Activated CD8-positive, alpha-beta T cell treated with anti-CD3 and anti-CD28 coated beads, Interleukin-2, amount 10 ng/mL, durations not matched to agents 7 days and 5 days (primary cell): ENCODE data around the gene ATP5PO. TPM values are rescaled to one million over a fixed set of nuclear protein-coding genes. Genes with fewer than 3 reads are reported as not detected.
"Not testable (repeated sequence)": the region's sequence is repeated elsewhere in the genome, so short reads cannot be mapped to it uniquely, and the experiment has no call there.

ENCODE experiments used
- ATAC-seq: fragments of 150-1000 bp; cut with Tn5 transposase; one replicate; pipeline ENCODE4 v1.10.0; 2021; ENCODE audit warnings: moderate library complexity
- CTCF ChIA-PET: fragments of 350-600 bp; sonication (Branson Sonifier 250); formaldehyde crosslinking; loops from one replicate; lab custom pipeline; 2021; ENCODE audit warnings: antibody characterized with exemption; lab: Charles Lee
- POLR2A ChIA-PET: fragments of 350-600 bp; sonication (Branson Sonifier 250); formaldehyde crosslinking; loops from one replicate; lab custom pipeline; 2021; ENCODE audit warnings: antibody characterized with exemption; lab: Charles Lee
- DNase-seq: peaks from one replicate; pipeline ENCODE4 v3.0.0-alpha.2; 2020
- H3K27ac Mint-ChIP-seq: one replicate; pipeline ENCODE4 v1.8.0; 2021; ENCODE audit warnings: mild to moderate bottlenecking, mixed read lengths
- H3K27me3 Mint-ChIP-seq: one replicate; pipeline ENCODE4 v1.8.0; 2021; ENCODE audit warnings: low read depth, mixed read lengths
- H3K36me3 Mint-ChIP-seq: one replicate; pipeline ENCODE4 v1.8.0; 2021; ENCODE audit warnings: low read depth, mixed read lengths
- H3K4me1 Mint-ChIP-seq: one replicate; pipeline ENCODE4 v1.8.0; 2021; ENCODE audit warnings: low read depth, mixed read lengths
- H3K4me3 Mint-ChIP-seq: one replicate; pipeline ENCODE4 v1.8.0; 2021; ENCODE audit warnings: mild to moderate bottlenecking, mixed read lengths
- H3K9me3 Mint-ChIP-seq: one replicate; pipeline ENCODE4 v1.8.0; 2022; ENCODE audit warnings: mixed read lengths; ENCODE audit not compliant: insufficient read depth
- total RNA-seq, 2 experiments: library from RNA; stranded (reverse); gene quantifications; one replicate each; pipeline ENCODE4 v1.2.3, GENCODE V29; 2021

ATP5PO gene
- total RNA-seq, 2 experiments from 2014 or later, result 229 to 231 TPM

GRCh38 chr21:33865996-33866575 is 49.5 kb downstream of the ATP5PO start:
- H3K27me3 Mint-ChIP-seq, result peaks cover 10% of the 10 kb centered on the region
- H3K4me3 Mint-ChIP-seq, result no peak overlapping the region
- CTCF ChIA-PET, result no interaction called here
- DNase-seq (no peak), ATAC-seq (no peak)
- H3K36me3 Mint-ChIP-seq, result no peaks in the 10 kb centered on the region
- no peak overlapping the region for H3K27ac Mint-ChIP-seq
- POLR2A ChIA-PET, result no interaction called here
- peaks cover 4% of the 10 kb centered on the region for H3K4me1 Mint-ChIP-seq
- H3K9me3 Mint-ChIP-seq, result no peaks in the 10 kb centered on the region

DNA sequence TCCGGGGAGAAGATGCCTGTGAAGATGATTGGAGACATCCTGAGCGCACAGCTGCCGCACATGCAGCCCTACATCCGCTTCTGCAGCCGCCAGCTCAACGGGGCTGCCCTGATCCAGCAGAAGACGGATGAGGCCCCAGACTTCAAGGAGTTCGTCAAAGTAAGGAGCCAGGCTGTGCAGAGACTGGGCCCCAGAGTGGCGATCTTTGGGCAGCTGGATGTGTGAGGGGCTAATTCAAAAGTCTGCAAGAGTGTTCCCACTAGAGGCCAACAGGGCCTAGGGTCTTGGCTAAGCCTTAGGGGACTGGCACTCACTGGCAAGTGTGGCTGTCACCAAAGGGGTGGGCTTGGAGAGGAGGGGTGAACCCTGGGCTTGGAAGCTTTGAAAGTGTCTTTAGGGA is 50.4 kb downstream of the ATP5PO start:
- ChIA-PET POLR2A (no interaction called here), CTCF (no interaction called here)
- no peak overlapping the region for H3K4me3 Mint-ChIP-seq
- DNase-seq, result no peak
- peaks cover 7% of the 10 kb centered on the region for H3K27me3 Mint-ChIP-seq
- ATAC-seq, result no peak
- H3K4me1 Mint-ChIP-seq, result peaks cover 4% of the 10 kb centered on the region
- no peaks in the 10 kb centered on the region for H3K36me3 Mint-ChIP-seq
- H3K9me3 Mint-ChIP-seq, result no peaks in the 10 kb centered on the region
- no peak overlapping the region for H3K27ac Mint-ChIP-seq

- no peaks in the 10 kb centered on the region for H3K9me3 Mint-ChIP-seq
- no peaks in the 10 kb centered on the region for H3K36me3 Mint-ChIP-seq
- peaks cover 5% of the 10 kb centered on the region for H3K27me3 Mint-ChIP-seq
- no peak for DNase-seq
- POLR2A ChIA-PET, result no interaction called here
- no peak overlapping the region for H3K4me3 Mint-ChIP-seq
- H3K4me1 Mint-ChIP-seq, result peaks cover 4% of the 10 kb centered on the region
- no peak for ATAC-seq
- H3K27ac Mint-ChIP-seq, result no peak overlapping the region
- CTCF ChIA-PET, result no interaction called here
Observed at GRCh38 chr21:33864150-33864549, 51.5 kb downstream of the ATP5PO start.

DNA sequence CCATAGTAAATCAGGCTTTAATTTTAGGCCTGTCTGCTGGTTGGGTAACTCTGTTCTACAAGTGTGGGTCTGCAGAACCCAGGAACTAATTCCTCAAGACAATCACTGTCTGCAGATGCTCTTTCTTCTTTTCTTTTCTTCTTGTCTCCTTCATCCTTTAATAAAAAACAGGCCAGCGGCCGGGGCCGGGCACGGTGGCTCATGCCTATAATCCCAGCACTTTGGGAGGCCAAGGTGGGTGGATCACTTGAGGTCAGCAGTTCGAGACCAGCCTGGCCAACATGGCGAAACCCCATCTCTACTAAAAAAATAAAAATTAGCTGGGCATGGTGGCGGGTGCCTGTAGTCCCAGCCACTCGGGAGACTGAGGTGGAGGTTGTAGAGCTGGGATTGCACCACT is 52.4 kb downstream of the ATP5PO start:
- CTCF ChIA-PET, H3K9me3 Mint-ChIP-seq, H3K4me1 Mint-ChIP-seq, H3K27ac Mint-ChIP-seq, H3K27me3 Mint-ChIP-seq, H3K36me3 Mint-ChIP-seq, H3K4me3 Mint-ChIP-seq, DNase-seq, POLR2A ChIA-PET, ATAC-seq: not testable (repeated sequence)

GRCh38 chr21:33861125-33861524 is 54.5 kb downstream of the ATP5PO start:
- Mint-ChIP-seq H3K27me3 (peaks cover 3% of the 10 kb centered on the region), H3K4me1 (no peaks in the 10 kb centered on the region), H3K27ac (no peak overlapping the region), H3K4me3 (no peak overlapping the region), H3K9me3 (no peaks in the 10 kb centered on the region), H3K36me3 (no peaks in the 10 kb centered on the region)
- no peak for DNase-seq
- no peak for ATAC-seq
- ChIA-PET POLR2A (no interaction called here), CTCF (interaction anchor here (0.8 kb wide), 1 partner anchor 188 kb away, joined by 3 read pairs; no protein-coding TSS in a partner anchor)

- no peaks in the 10 kb centered on the region for H3K9me3 Mint-ChIP-seq
- H3K36me3 Mint-ChIP-seq, result no peaks in the 10 kb centered on the region
- peaks cover 3% of the 10 kb centered on the region for H3K27me3 Mint-ChIP-seq
- CTCF ChIA-PET, result interaction anchor here (0.8 kb wide), 1 partner anchor 187 kb away, joined by 3 read pairs; no protein-coding TSS in a partner anchor
- H3K4me1 Mint-ChIP-seq, result no peaks in the 10 kb centered on the region
- DNase-seq (no peak), ATAC-seq (no peak)
- H3K27ac Mint-ChIP-seq, result no peak overlapping the region
- POLR2A ChIA-PET, result no interaction called here
- no peak overlapping the region for H3K4me3 Mint-ChIP-seq
Observed at GRCh38 chr21:33860332-33860879, 55.2 kb downstream of the ATP5PO start.

DNA sequence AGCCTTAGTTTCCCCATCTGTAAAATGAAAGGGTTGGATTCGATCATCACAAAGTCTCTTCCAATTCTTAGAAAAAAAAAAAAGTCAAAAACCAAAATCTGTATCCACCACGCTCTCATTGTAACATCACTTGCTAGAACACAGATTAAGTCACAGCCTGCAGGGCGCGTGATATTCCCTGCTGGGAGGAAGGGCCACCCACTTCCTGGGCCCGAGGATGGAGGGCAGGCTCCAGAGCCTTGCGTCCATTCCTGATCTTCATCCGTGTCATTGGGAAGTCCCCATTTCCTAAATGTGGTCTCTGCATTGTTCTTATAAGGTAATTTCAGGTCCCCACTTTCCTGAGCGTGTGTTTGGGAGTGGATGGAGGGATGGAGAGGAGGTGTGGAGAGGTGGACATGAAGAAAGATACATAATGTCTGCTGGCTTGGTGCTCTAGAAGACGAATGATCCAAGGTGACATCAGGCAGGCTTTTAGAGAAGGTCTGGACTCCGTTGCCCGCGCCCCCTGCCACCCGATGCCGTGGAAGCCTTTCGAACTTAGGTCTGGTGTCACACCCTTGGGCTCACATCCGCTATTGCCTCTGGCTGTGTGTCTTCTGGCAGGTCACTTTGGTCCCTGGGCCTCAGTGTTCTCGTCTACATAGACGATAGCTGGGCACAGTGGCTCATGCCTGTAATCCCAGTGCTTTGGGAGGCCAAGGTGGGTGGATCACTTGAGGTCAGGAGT is 56.1 kb downstream of the ATP5PO start:
- Mint-ChIP-seq H3K4me3 (no peak overlapping the region), H3K27me3 (peaks cover 3% of the 10 kb centered on the region), H3K9me3 (no peaks in the 10 kb centered on the region), H3K27ac (no peak overlapping the region), H3K36me3 (no peaks in the 10 kb centered on the region), H3K4me1 (no peaks in the 10 kb centered on the region)
- ChIA-PET POLR2A (no interaction called here), CTCF (no interaction called here)
- ATAC-seq (no peak), DNase-seq (no peak)

GRCh38 chr21:33858667-33859372 is 56.8 kb downstream of the ATP5PO start:
- CTCF ChIA-PET, result no interaction called here
- POLR2A ChIA-PET, result no interaction called here
- no peaks in the 10 kb centered on the region for H3K36me3 Mint-ChIP-seq
- H3K27ac Mint-ChIP-seq, result no peak overlapping the region
- H3K9me3 Mint-ChIP-seq, result no peaks in the 10 kb centered on the region
- no peaks in the 10 kb centered on the region for H3K4me1 Mint-ChIP-seq
- H3K4me3 Mint-ChIP-seq, result no peak overlapping the region
- DNase-seq, result no peak
- no peak for ATAC-seq
- H3K27me3 Mint-ChIP-seq, result no peaks in the 10 kb centered on the region

GRCh38 chr21:33857846-33858666 is 57.5 kb downstream of the ATP5PO start:
- no peak for ATAC-seq
- POLR2A ChIA-PET, result no interaction called here
- Mint-ChIP-seq H3K4me3 (no peak overlapping the region), H3K27ac (no peak overlapping the region), H3K27me3 (no peaks in the 10 kb centered on the region), H3K36me3 (no peaks in the 10 kb centered on the region), H3K9me3 (no peaks in the 10 kb centered on the region), H3K4me1 (no peaks in the 10 kb centered on the region)
- no peak for DNase-seq
- CTCF ChIA-PET, result no interaction called here

GRCh38 chr21:33856893-33857527 is 58.6 kb downstream of the ATP5PO start:
- H3K36me3 Mint-ChIP-seq, result no peaks in the 10 kb centered on the region
- ChIA-PET CTCF (no interaction called here), POLR2A (no interaction called here)
- no peak overlapping the region for H3K27ac Mint-ChIP-seq
- ATAC-seq, result no peak
- no peaks in the 10 kb centered on the region for H3K4me1 Mint-ChIP-seq
- H3K9me3 Mint-ChIP-seq, result no peaks in the 10 kb centered on the region
- H3K4me3 Mint-ChIP-seq, result no peak overlapping the region
- no peaks in the 10 kb centered on the region for H3K27me3 Mint-ChIP-seq
- no peak for DNase-seq

DNA sequence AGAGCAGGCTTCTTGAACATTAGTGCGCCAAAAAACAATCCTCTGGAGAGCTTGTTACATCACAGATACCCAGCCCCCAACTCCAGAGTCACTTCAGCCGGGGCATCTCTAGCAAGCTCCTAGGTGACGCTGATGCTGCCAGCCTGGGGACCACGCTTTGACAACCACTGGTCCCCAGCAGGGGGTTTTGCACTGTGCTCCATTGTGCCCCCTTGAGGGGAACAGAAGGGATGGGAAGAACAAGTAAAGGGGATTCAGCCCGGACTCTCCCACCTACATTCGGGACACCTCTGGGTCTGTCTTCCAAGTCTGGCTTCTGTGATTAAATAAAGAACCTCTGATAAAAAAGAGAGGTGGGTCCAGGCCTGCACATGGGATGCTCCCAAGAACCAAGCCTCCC is 60.4 kb downstream of the ATP5PO start:
- Mint-ChIP-seq H3K27me3 (no peaks in the 10 kb centered on the region), H3K4me3 (no peak overlapping the region), H3K36me3 (no peaks in the 10 kb centered on the region), H3K9me3 (no peaks in the 10 kb centered on the region), H3K4me1 (no peaks in the 10 kb centered on the region), H3K27ac (no peak overlapping the region)
- ChIA-PET POLR2A (no interaction called here), CTCF (interaction anchor here (1.1 kb wide), 1 partner anchor 140 kb away, joined by 3 read pairs; no protein-coding TSS in a partner anchor)
- DNase-seq, result peak; percentile 21
- no peak for ATAC-seq
